NCI-H2227 treated with DMSO at 0.1 percent for 48 hours (cell line): Measurements from ENCODE around the gene DNAH6.

Experiments
- DNase-seq: peaks from one replicate; lab custom pipeline; 2025; lab: John Stamatoyannopoulos, UW

The DNAH6 gene

GRCh38 chr2:84690225-84690624, 173.9 kb downstream of the DNAH6 start:
- no peak for DNase-seq

- DNase-seq, result no peak
Measured at GRCh38 chr2:84694088-84694622, 177.9 kb downstream of the DNAH6 start.

- no peak for DNase-seq
Measured at GRCh38 chr2:84697895-84698294, 181.6 kb downstream of the DNAH6 start.

- DNase-seq, result no peak
Measured at GRCh38 chr2:84700006-84700405, 183.7 kb downstream of the DNAH6 start.

- DNase-seq, result no peak
Measured at GRCh38 chr2:84701880-84702279, 185.6 kb downstream of the DNAH6 start.

GRCh38 chr2:84702941-84703340, 186.6 kb downstream of the DNAH6 start:
- DNase-seq, result no peak

GRCh38 chr2:84703831-84704230, 187.5 kb downstream of the DNAH6 start:
- no peak for DNase-seq

GRCh38 chr2:84704505-84705244, 188.4 kb downstream of the DNAH6 start:
- DNase-seq, result no peak

- no peak for DNase-seq
Measured at GRCh38 chr2:84705858-84706257, 189.6 kb downstream of the DNAH6 start.

GRCh38 chr2:84708442-84708841, 192.1 kb downstream of the DNAH6 start:
- DNase-seq, result no peak

GRCh38 chr2:84711651-84712050, 195.4 kb downstream of the DNAH6 start:
- no peak for DNase-seq

- DNase-seq, result no peak
Measured at GRCh38 chr2:84713441-84713840, 197.1 kb downstream of the DNAH6 start.

- no peak for DNase-seq
Measured at GRCh38 chr2:84716564-84716963, 200.3 kb downstream of the DNAH6 start.

- DNase-seq, result no peak
Measured at GRCh38 chr2:84717302-84717701, 201.0 kb downstream of the DNAH6 start.

GRCh38 chr2:84719434-84719833, 203.1 kb downstream of the DNAH6 start:
- DNase-seq, result no peak

- DNase-seq, result no peak
Measured at GRCh38 chr2:84723831-84724230, 207.5 kb downstream of the DNAH6 start.

- DNase-seq, result no peak
Measured at GRCh38 chr2:84725717-84726116, 209.4 kb downstream of the DNAH6 start.

GRCh38 chr2:84727315-84727714, 211.0 kb downstream of the DNAH6 start:
- DNase-seq, result no peak

GRCh38 chr2:84729224-84729623, 212.9 kb downstream of the DNAH6 start:
- no peak for DNase-seq

- DNase-seq, result no peak
Measured at GRCh38 chr2:84731185-84731584, 214.9 kb downstream of the DNAH6 start.

- DNase-seq, result no peak
Measured at GRCh38 chr2:84732897-84733778, 216.8 kb downstream of the DNAH6 start.

- DNase-seq, result no peak
Measured at GRCh38 chr2:84735389-84735788, 219.1 kb downstream of the DNAH6 start.
